ENCODE data around the gene ATP6V1A. TPM values are rescaled to one million over a fixed set of nuclear protein-coding genes. Genes with fewer than 3 reads are reported as not detected.

ATP6V1A gene
- total RNA-seq, 2 experiments from 2014 or later = 8.7 to 9.4 TPM

- Mint-ChIP-seq H3K4me1 (ENCODE audit: low read depth) (no peaks in the 10 kb centered on the region), H3K9me3 (no peaks in the 10 kb centered on the region), H3K27ac (no peak overlapping the region), H3K27me3 (no peaks in the 10 kb centered on the region), H3K36me3 (ENCODE audit: low read depth) (peaks cover 72% of the 10 kb centered on the region), H3K4me3 (no peak overlapping the region)
- H3K4me1 ChIP-seq (ENCODE audit: insufficient read depth, low read length) = no peaks in the 10 kb centered on the region
- CTCF ChIA-PET = interaction anchor here (1.2 to 1.3 kb wide), 2 partner anchors 49 to 54 kb away, joined by 3 to 4 read pairs; no protein-coding TSS in a partner anchor
- peaks cover 39% of the 10 kb centered on the region for H3K36me3 ChIP-seq (ENCODE audit: insufficient read depth, low read length)
- intact Hi-C loops (cut with DNase I, micrococcal nuclease) = no loop called here
- POLR2A ChIA-PET = no interaction called here
- no peak for DNase-seq
- H3K27me3 ChIP-seq (ENCODE audit: control insufficient read depth in 1 of 2, insufficient read depth in 2 of 2, low read length in 2 of 2) = no peaks in the 10 kb centered on the region
- ATAC-seq (ENCODE audit: poor library complexity) = no peak
- H3K9me3 ChIP-seq (ENCODE audit: control insufficient read depth in 1 of 2, insufficient read depth in 1 of 2, low read length in 2 of 2) = no peaks in the 10 kb centered on the region
- TF ChIP-seq CTCF (IDR thresholded peaks at IDR 0.05) = no peak
- H3K4me3 ChIP-seq (ENCODE audit: low read length) = no peak overlapping the region
- no peak overlapping the region for H3K27ac ChIP-seq (ENCODE audit: low read depth in 1 of 2, low read length in 2 of 2)
These were observed 47.7 kb downstream of the ATP6V1A start for GRCh38 chr3:113794526-113794925.

- no peak overlapping the region for H3K27ac Mint-ChIP-seq
- no peaks in the 10 kb centered on the region for H3K27me3 ChIP-seq (ENCODE audit: control insufficient read depth in 1 of 2, insufficient read depth in 2 of 2, low read length in 2 of 2)
- H3K4me1 Mint-ChIP-seq (ENCODE audit: low read depth) = no peaks in the 10 kb centered on the region
- H3K9me3 ChIP-seq (ENCODE audit: control insufficient read depth in 1 of 2, insufficient read depth in 1 of 2, low read length in 2 of 2) = no peaks in the 10 kb centered on the region
- H3K4me1 ChIP-seq (ENCODE audit: insufficient read depth, low read length) = no peaks in the 10 kb centered on the region
- intact Hi-C loops (cut with DNase I, micrococcal nuclease) = no loop called here
- H3K27me3 Mint-ChIP-seq = no peaks in the 10 kb centered on the region
- DNase-seq (no peak), ATAC-seq (ENCODE audit: poor library complexity) (no peak)
- no peak overlapping the region for H3K4me3 Mint-ChIP-seq
- ChIA-PET CTCF (interaction anchor here (1.2 to 1.5 kb wide), 3 partner anchors 51 to 82 kb away, joined by 3 to 5 read pairs (median 5); no protein-coding TSS in a partner anchor), POLR2A (no interaction called here)
- H3K27ac ChIP-seq (ENCODE audit: low read depth in 1 of 2, low read length in 2 of 2) = no peak overlapping the region
- no peaks in the 10 kb centered on the region for H3K9me3 Mint-ChIP-seq
- peaks cover 76% of the 10 kb centered on the region for H3K36me3 Mint-ChIP-seq (ENCODE audit: low read depth)
- TF ChIP-seq CTCF (IDR thresholded peaks at IDR 0.05) = no peak
- H3K36me3 ChIP-seq (ENCODE audit: insufficient read depth, low read length) = peaks cover 36% of the 10 kb centered on the region
- H3K4me3 ChIP-seq (ENCODE audit: low read length) = no peak overlapping the region
These were observed 48.9 kb downstream of the ATP6V1A start for GRCh38 chr3:113795693-113796092.

GRCh38 chr3:113802795-113803455 is 56.1 kb downstream of the ATP6V1A start:
- no peak overlapping the region for H3K4me3 ChIP-seq (ENCODE audit: low read length)
- Mint-ChIP-seq H3K4me1 (ENCODE audit: low read depth) (no peaks in the 10 kb centered on the region), H3K27ac (no peak overlapping the region), H3K9me3 (no peaks in the 10 kb centered on the region), H3K4me3 (no peak overlapping the region), H3K36me3 (ENCODE audit: low read depth) (peaks cover 80% of the 10 kb centered on the region), H3K27me3 (no peaks in the 10 kb centered on the region)
- POLR2A ChIA-PET = no interaction called here
- intact Hi-C loops (cut with DNase I, micrococcal nuclease) = no loop called here
- H3K4me1 ChIP-seq (ENCODE audit: insufficient read depth, low read length) = no peaks in the 10 kb centered on the region
- ATAC-seq (ENCODE audit: poor library complexity) (no peak), DNase-seq (no peak)
- H3K9me3 ChIP-seq (ENCODE audit: control insufficient read depth in 1 of 2, insufficient read depth in 1 of 2, low read length in 2 of 2) = no peaks in the 10 kb centered on the region
- H3K27ac ChIP-seq (ENCODE audit: low read depth in 1 of 2, low read length in 2 of 2) = no peak overlapping the region
- H3K27me3 ChIP-seq (ENCODE audit: control insufficient read depth in 1 of 2, insufficient read depth in 2 of 2, low read length in 2 of 2) = no peaks in the 10 kb centered on the region
- CTCF ChIA-PET = interaction anchor here (0.7 kb wide), 1 partner anchor 58 kb away, joined by 4 read pairs; no protein-coding TSS in a partner anchor
- peaks cover 58% of the 10 kb centered on the region for H3K36me3 ChIP-seq (ENCODE audit: insufficient read depth, low read length)
- no peak for TF ChIP-seq CTCF (IDR thresholded peaks at IDR 0.05)

Measured in CD4-positive, alpha-beta T cell (primary cell).